SW480 (cell line): ENCODE data around the gene RNFT2.
"Not testable (repeated sequence)": the region's sequence is repeated elsewhere in the genome, so short reads cannot be mapped to it uniquely, and the experiment has no call there.

Source experiments
- DNase-seq: peaks from one replicate; pipeline ENCODE4 v3.0.0-alpha.2; 2016; ENCODE audit warnings: low spot score

Gene RNFT2

DNA sequence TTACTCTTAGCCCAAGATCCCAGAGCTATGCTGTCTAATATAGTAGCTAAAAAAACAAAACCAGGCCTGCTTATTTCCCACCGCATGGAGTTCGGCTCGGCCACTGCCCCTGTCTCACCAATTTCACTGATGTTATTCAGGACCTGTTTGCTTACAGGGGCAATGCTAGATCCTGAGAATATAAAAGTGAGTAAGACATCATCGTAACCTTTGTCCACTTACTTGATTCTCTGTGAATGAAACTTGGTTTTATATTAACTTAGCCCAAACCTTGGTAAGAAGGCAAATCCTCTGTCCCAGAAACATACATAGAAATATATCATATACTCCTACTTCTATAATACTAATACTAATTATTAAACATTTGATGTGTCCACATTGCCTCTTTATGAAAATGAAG lies 56.6 kb downstream of the RNFT2 start:
- DNase-seq = no peak

DNA sequence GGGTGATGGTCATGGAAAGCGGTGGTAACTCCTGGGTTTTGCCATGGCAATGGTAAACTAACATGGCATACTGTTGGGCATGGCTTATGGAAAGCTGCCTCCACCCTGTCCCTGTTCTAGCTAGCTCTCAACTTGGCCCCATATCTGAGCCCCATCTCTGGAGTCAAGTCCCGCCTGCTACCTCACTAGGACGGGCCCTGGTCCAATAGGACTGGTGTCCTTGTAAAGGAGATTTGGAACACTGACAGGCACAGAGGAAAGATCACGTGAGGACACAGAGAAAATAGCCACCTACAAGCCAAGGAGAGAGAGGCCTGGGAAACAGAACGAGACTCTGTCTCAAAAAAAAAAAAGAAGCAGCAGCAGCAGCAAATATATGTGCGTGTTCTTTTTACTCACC lies 59.8 kb downstream of the RNFT2 start:
- DNase-seq = no peak

DNA sequence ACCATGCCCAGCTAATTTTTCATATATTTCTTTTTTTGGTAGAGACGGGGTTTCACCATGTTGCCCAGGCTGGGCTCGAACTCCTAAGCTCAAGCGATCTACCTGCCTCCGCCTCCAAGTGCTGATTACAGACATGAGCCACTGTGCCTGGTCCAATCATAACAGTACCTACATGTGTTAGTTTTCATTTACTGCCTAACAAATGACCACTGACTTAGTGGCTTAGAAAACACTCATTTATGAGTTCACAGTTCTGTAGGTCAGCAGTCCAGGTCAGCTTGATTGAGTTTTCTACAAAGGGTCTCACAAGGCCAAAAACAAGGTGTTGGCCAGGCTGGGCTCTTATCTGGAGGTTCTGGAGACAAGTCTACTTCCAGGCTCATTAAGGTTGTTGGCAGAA lies 60.6 kb downstream of the RNFT2 start:
- no peak for DNase-seq

DNA sequence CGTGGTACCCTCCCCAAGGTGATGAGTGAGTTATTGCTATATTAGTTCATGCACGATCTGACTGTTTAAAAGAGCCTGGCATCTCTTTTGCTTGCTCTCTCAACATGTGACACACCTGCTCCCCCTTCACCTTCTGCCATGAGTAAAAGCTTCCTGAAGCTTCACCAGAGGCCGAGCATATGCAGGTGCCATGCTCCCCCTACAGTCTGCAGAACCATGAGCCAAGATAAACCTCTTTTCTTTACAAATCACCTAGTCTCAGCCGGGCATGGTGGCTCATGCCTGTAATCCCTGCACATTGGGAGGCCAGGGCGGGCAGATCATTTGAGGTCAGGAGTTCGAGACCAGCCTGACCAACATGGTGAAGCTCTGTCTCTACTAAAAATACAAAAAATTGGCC lies 61.8 kb downstream of the RNFT2 start:
- DNase-seq = no peak

DNA sequence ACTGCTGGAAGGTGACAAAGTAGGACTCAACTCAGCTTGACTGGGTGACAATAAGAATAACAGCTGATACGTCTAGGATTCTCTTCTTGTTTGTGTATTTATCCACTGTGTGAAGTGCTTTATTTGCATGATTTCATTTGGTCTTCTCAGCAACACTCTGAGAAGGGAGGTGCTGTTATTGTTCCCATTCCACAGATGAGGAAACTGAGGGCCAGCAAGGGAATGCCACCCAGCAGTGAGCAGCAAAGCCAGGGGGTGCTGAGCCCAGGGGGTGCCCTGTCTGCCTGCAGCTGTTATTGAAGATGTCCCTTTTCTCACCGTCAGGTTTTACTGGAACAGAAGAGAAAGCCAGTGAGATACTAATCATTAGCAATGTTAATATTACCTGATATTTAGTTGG lies 62.8 kb downstream of the RNFT2 start:
- no peak for DNase-seq

DNA sequence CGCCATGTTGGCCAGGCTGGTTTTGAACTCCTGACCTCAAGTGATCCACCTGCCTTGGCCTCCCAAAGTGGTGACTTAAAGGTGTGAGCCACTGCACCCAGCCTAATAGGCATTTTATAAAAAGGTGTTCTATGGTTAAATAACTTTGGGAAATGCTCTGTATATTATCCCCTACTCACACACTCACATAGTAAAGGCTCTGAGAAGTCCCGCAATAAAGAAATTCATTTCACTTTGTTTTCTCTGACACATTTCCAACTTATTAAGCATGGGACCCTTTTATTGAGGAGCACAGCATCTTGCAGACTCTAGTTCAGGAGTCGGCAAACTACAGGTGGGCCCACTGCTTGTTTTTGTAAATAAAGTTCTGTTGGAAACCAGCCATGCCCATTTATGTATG lies 63.9 kb downstream of the RNFT2 start:
- no peak for DNase-seq

DNA sequence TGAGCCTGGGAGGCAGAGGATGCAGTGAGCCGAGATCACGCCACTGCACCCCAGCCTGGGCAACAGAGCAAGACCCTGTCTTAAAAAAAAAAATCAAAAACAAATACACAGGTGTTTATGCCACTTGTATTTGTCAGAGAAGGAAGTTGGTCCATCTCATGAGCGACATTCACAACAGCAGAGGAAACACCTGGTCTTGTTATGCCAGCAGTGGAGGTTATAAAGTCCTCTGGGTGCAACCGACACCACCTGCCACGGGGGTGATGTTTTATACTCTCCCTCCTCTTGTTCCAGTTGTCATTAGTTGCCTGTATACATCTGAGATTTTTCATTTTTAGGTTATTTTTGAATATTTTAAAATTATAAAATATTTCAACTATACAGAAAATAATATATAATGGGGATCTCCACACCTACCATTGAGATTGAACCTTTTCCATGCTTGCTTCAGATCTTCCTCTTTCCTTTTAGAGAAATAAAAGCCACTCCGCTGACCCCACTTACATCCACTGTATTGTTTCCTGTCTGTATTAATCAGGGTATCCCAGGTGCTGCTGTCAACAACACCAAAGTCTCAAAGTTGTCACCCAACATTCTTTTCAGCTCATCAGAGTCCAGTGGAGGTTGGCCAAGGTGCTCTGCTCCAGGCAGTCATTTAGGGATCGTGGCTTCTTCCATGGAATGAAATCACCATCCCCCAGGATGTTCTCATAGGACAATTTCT lies 65.1 kb downstream of the RNFT2 start:
- no peak for DNase-seq

DNA sequence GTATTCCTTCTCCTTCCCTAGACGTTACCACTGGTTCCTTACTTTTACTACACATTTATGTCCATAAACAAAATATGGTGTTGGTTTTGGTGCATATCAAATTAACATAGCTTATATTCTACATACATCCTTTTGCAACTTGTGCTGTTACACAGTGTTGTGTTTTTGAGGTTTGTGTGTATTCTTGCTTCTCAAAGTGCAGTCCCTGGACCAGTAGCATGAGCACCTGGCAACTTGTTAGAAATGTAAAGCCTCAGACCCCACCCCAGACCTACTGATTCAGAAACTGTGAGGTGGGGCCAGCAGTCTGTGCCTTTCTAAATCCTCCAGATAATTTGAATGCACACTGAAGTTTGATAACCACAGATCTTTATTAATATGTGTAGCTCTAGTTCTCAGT lies 65.9 kb downstream of the RNFT2 start:
- no peak for DNase-seq

DNA sequence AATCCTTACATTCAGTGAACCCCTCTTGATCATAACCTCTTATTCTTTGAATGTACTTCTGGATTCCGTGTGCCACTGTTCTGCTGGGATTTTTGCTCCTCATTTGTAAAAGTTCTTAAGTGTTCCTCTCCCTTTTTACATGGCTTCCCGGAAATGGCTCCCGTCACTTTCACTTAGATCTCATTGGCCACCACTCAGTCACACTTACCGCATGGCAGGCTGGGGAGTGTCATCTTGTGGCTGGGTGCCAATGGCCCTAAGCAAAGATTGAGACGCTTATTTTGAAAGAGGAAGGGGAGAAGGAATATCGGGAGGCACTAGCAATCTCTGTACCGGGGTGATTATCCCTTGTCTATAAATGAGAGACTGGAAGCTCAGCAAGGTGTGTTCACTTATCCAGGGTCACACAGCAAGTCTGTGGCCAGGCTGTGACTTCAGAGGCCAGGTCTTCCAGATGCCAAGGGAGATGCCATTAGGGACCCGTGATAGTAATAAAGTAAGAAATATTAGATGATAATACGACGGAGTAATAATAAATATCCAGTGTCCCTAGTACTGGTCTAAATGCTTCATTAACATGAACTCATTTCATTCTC lies 68.8 kb downstream of the RNFT2 start:
- DNase-seq = no peak

DNA sequence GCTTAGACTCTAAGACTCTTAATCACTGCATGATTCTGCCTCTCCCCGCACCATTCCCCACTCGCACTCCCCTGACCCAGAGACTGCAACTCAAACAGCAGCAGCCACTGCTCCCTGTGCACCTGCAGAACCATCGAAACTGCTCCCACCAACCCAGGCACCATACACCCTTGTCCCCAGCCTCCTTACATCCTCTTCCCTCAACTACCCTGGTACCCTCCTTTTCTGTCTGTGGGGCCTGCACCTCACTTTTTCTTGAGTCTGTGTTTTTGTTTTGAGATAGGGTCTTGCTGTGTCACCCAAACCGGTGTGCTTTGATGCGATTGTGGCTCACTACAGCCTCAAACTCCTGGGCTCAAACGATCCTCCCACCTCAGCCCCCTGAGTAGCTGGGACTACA lies 69.4 kb downstream of the RNFT2 start:
- no peak for DNase-seq

DNA sequence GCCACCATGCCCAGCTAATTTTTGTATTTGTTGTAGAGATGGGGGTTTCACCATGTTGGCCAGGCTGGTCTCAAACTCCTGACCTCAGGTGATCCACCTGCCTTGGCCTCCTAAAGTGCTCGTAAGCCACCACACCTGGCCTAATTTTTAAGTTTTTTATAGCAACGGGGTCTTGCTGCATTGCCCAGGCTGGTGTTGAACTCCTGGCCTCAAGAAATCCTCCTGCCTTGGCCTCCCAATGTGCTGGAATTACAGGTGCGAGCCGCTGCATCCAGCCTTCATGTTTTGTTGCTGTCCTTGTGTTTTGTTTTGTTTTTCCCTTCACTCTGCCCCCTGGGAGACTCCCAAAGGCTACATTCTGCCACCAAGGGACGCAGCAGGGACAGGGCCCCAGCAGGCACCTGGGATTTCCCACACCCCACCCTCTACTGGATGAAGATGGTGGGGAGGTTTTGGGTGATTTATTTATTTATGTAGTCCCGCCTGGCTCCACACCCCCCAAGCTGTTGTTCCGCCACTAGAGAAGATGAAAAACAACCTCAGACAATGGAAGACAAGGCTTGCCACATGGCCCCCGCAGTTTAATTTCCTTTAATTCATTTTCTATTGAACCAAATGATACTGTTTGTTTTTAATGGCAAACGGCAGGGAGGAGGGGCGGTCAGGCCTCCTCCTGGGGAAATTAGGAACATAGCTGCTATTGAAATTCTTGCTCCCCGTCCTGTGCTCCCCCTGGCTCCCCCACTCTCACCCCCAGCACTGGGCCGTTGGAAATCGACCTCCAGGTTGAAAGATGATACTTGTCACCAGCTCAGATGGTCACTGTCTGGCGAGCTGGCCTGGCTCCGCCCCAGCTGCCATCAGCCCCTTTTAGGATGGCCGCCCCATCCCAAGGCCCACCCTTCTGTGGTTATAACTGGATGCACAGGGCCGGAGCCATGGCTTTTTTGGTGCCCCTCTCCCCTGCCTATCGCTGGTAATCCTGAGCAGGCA lies 70.3 kb downstream of the RNFT2 start:
- DNase-seq = no peak

DNA sequence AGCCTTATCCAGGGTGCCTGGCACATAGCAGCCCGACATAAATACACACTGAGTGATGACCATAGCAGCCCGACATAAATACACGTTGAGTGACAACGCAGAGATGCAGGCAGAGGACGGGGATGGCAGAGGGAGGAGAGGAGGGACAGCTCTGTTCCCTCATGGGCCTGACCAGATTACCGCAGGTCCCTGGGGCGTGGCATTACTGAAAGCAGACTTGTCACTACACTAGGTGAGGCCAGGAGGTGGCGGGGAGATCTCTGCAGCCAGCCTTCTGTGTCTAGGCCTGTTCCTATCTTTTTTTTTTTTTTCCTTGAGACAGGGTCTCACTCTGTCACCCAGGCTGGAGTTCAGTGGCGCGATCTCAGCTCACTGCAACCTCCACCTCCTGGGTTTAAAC lies 74.1 kb downstream of the RNFT2 start:
- DNase-seq = no peak

DNA sequence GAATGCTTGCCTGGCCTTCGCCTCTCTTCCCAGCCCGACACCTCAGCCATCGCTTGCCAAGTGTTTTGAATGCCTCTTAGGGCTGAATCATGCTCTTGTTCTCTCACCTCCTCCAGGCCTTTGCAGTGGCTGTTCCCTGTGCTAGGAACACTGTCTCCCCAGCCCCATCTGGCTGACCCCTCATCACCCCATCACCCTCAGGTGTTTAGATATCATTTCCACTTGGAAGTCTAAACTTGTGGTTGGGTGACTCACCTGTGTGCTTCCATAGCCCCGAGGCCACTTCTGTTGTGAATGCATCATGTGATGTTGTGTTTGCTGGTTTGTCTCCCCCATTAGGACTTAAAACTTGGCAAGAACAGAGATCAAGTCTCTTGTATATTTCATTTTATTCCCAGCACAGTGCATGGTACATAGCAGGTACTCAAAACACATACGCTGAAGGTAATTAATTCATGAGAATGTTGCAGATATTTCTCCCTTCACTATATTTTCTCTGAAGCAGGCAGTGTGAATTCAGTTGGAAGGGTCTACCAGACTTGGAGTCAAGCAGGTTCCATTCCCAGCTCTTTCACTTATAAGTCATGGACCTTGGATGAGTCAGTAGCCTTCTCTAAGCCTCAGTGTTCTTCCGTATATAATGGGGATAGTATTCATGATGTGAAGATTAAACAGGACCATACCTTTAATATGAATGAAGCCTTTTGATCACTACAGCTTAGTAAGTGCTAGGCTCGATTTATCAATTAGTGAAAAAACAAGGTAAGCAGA lies 75.3 kb downstream of the RNFT2 start:
- peak; percentile 44 for DNase-seq

DNA sequence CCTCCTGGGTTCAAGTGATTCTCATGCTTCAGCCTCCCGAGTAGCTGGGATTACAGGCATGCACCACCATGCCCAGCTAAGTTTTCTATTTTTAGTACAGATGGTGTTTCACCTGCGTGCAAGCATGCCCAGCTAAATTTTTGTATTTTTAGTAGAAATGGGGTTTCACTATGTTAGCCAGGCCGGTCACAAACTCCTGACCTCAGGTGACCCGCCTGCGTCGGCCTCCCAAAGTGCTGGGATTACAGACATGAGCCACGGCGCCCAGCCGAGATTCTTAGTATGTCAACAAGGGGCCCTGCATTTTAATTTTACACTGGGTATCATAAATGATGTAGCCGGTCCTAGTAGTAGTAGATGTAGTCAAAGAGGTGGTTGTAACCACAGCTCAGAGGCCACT lies 76.7 kb downstream of the RNFT2 start:
- DNase-seq = not testable (repeated sequence)

DNA sequence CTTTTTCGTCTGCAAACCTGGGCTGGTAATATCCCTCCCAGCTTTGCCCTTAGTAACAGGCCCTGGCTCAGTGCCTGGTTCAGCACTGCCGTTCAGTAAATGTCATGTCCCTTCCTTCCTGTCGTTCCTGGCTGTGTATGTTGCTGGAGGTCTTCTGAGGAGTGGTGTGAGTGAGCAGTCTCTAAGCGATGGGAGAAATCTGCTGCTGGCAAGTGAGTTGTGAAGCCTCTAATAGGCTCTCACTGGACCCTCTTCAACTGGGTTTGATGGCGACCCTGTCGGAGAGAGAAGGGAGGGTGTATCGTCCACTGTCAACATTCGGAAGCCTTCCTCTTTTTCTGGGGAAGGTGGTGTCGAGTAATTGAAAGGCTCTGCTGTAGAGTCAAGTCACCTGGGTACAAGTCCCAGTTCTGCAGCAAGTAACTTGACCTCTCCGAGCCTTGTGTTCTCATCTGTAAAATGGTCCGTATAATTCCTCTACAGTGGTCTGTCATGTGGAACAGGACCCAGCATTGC lies 80.3 kb downstream of the RNFT2 start:
- no peak for DNase-seq

DNA sequence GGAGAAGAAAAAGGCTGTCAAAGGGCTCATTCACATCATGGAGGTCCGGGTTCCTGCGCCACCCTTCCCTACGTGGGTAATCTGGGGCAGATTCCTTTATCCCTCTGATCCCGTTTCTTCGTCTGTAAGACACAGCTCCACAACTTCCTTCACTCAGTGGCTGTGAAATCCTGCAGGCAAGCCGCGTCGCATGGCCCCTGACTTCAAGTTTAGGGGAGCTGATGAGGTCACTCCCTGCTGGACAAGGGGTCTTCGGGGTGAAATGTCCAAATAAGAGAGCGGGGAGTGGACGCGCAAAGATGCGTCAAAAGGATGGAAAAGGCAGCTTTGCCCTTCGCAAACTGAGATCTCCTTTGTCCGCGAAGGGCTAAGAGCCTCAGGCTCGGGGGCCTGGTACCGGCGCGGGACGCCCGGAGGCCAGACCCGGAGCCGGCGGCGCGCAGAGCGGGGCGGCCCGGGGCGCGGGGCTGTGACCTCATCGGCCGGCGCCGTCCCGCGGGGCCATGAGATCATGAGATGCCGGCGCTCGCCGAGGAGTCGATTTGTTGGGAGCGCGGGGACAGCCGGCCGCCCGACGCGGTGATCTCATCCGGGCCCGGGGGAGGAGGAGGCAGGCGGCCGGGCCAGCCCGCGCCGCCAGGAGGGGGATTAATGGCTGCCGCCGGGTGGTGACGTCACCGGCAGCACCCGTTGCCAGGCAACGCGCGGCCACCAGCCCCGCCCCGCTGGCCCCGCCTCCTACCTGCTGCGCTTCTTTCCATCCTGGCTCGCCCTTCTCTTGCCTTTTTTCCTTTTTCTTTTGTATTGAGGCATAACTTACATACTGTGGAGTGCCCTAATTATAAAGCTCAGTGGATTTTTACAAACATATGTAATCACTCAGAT lies 81.1 kb downstream of the RNFT2 start:
- DNase-seq = peak; percentile 90

DNA sequence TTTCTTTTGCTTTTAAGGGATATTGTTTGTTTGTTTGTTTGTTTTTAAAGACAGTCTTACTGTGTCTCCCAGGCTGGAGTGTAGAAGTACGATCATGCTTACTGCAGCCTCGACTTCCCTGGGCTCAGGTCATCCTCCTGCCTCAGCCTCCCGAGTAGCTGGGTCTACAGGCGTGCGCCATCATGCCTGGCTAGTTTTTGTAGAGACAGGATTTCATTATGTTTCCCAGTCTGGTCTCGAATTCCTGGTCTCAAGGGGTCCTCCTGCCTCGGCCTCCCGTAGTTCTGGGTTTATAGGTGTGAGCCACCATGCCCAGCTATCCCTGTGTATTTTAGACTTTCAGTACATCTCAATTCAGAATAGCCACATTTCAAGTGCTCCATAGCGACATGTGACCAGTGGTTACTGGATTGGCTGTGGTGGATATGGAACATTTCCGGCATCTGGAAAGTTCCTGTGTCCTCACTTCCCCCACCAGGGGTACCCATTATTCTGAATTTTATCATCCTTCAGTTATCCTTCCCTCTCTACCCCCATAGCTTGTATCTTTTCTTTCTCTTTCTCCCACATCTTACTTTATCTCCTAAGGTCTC lies 82.0 kb downstream of the RNFT2 start:
- no peak for DNase-seq

DNA sequence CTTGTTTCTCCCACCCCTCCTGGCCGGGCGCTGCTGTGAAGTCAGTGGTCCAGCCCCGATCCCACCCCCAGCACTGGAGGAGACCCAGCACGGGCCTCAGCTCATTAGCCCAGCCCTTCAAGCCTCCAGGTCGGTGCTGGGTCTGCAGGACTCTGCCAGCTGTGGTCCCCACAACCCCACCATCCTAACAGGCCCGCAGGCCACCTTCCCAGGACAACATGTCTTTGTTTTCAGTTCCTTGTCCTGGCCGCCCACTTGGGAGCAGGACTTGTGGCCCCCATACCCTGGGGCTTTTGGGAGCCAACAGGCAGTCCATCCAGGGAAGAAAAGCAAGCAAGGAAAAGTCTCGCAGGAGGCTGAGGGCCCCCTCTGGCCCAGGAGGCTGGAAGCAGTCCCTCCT lies 83.2 kb downstream of the RNFT2 start:
- no peak for DNase-seq

DNA sequence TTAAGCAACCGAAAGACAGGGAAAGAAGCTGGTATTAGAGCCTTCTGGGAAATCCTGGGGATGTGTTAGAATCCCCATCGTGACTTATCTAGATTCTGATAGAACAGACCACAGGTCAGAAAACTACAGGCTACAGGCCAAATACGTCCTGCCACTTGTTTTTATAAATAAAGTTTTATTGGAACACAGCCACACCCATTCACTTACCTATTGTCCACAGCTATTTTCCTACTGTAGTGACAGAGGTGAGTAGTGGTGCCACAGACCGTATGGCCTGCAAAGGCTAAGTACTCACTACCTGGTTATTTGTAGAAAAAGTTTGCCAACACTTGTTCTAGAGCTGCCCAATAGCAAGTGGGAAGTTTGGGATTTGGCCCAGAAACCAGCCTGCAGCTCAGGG lies 89.3 kb downstream of the RNFT2 start:
- no peak for DNase-seq

DNA sequence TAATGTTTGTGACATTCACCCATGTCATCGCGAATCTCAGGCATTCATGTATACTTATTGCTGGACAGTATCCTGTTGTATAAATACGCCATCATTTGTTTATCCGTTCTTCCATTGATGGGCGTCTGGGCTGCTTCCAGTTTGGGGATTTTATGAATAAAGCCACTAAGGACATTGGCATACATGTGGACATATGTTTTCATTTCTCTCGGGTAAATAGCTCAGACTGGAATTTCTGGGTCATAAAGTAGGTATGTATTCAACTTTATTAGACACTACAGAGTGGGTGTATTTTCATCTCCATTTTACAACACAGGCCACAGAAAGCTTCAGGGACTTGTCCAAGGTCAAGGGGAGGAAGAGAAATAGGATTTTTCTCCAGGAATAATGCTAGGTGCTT lies 94.2 kb downstream of the RNFT2 start:
- DNase-seq = no peak

DNA sequence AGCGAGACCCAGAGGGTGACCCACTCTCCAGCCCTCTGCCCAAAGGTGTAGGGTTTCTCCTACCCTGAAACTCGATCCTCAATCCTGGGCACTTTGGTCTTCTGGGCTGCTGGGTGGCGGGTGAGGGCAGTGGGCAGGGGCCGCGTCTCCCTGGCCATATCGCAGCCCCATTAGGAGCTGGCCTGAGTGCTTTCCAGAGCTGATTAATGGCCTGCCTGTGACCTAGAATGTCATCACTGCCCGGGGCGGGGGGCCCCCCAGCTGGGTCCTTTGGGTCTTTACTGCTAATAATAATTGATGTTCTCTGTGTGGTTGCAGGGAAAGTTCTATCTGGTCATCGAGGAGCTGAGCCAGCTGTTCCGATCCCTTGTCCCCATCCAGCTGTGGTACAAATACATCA lies 95.4 kb downstream of the RNFT2 start:
- no peak for DNase-seq
